H9 (cell line): ENCODE data around the gene CDC45. TPM values are rescaled to one million over a fixed set of nuclear protein-coding genes. Genes with fewer than 3 reads are reported as not detected.
"Not testable (repeated sequence)": the region's sequence is repeated elsewhere in the genome, so short reads cannot be mapped to it uniquely, and the experiment has no call there.

Source experiments
- DNase-seq: peaks from one replicate; pipeline ENCODE4 v3.0.0-alpha.2; 2017
- H2AFZ ChIP-seq: one replicate; pipeline ENCODE4 v1.6.1; 2013; ENCODE audit warnings: mild to moderate bottlenecking, low read length, control low read depth, moderate library complexity
- H2AK5ac ChIP-seq: 2 replicates; pipeline ENCODE4 v1.6.1; 2013; ENCODE audit warnings: low read length, control low read depth, mixed read lengths; ENCODE audit not compliant: insufficient read length
- H2BK120ac ChIP-seq: one replicate; pipeline ENCODE4 v1.6.1; 2013; ENCODE audit warnings: low read depth, mild to moderate bottlenecking, low read length, control low read depth, inconsistent platforms; ENCODE audit not compliant: poor library complexity, severe bottlenecking
- H2BK12ac ChIP-seq: 2 replicates; pipeline ENCODE4 v1.6.1; 2013; ENCODE audit warnings: low read length, control low read depth, mixed read lengths, low read depth; ENCODE audit not compliant: insufficient read length
- H2BK15ac ChIP-seq: 2 replicates; pipeline ENCODE4 v1.6.1; 2013; ENCODE audit warnings: low read depth, low read length, control low read depth
- H2BK20ac ChIP-seq: one replicate; pipeline ENCODE4 v1.6.1; 2013; ENCODE audit warnings: low read depth, mild to moderate bottlenecking, low read length, control low read depth, inconsistent platforms; ENCODE audit not compliant: poor library complexity, severe bottlenecking
- H2BK5ac ChIP-seq: 2 replicates; pipeline ENCODE4 v1.6.1; 2013; ENCODE audit warnings: low read length, control low read depth, mixed read lengths; ENCODE audit not compliant: insufficient read length
- H3K14ac ChIP-seq: 2 replicates; pipeline ENCODE4 v1.6.1; 2013; ENCODE audit warnings: low read length, control low read depth; ENCODE audit not compliant: insufficient read depth
- H3K18ac ChIP-seq: 2 replicates; pipeline ENCODE4 v1.6.1; 2013; ENCODE audit warnings: low read depth, mild to moderate bottlenecking, mixed read lengths, low read length, control low read depth; ENCODE audit not compliant: insufficient read length
- H3K23ac ChIP-seq: 2 replicates; pipeline ENCODE4 v1.6.1; 2013; ENCODE audit warnings: low read length, control low read depth, mixed read lengths, low read depth; ENCODE audit not compliant: insufficient read length
- H3K23me2 ChIP-seq: 2 replicates; pipeline ENCODE4 v1.6.1; 2013; ENCODE audit warnings: low read depth, mild to moderate bottlenecking, mixed read lengths, low read length, control low read depth; ENCODE audit not compliant: insufficient read length, poor library complexity, severe bottlenecking
- H3K27ac ChIP-seq: 2 replicates; pipeline ENCODE4 v1.5.1; 2013; ENCODE audit warnings: low read length, control low read depth, mixed read lengths, low read depth; ENCODE audit not compliant: insufficient read length
- H3K27me3 ChIP-seq: 2 replicates; pipeline ENCODE4 v1.6.1; 2013; ENCODE audit warnings: low read length, control low read depth, inconsistent platforms; ENCODE audit not compliant: insufficient read depth
- H3K4ac ChIP-seq: 2 replicates; pipeline ENCODE4 v1.6.1; 2013; ENCODE audit warnings: low read depth, mild to moderate bottlenecking, control low read depth, inconsistent platforms, low read length, moderate library complexity
- H3K4me1 ChIP-seq: 2 replicates; pipeline ENCODE4 v1.6.1; 2013; ENCODE audit warnings: low read length, control low read depth, inconsistent platforms; ENCODE audit not compliant: insufficient read depth
- H3K4me2 ChIP-seq: 2 replicates; pipeline ENCODE4 v1.6.1; 2013; ENCODE audit warnings: low read length, control low read depth, mixed read lengths; ENCODE audit not compliant: insufficient read length, insufficient read depth
- H3K56ac ChIP-seq: 2 replicates; pipeline ENCODE4 v1.6.1; 2013; ENCODE audit warnings: low read depth, mild to moderate bottlenecking, mixed read lengths, low read length, control low read depth; ENCODE audit not compliant: insufficient read length
- H3K79me1 ChIP-seq: 2 replicates; pipeline ENCODE4 v1.6.1; 2013; ENCODE audit warnings: low read depth, mild to moderate bottlenecking, moderate library complexity, low read length, control low read depth, inconsistent platforms; ENCODE audit not compliant: insufficient read depth, poor library complexity, severe bottlenecking
- H3K79me2 ChIP-seq: 2 replicates; pipeline ENCODE4 v1.6.1; 2013; ENCODE audit warnings: low read length, control low read depth, inconsistent platforms; ENCODE audit not compliant: insufficient read depth
- H3K9ac ChIP-seq: 2 replicates; pipeline ENCODE4 v1.6.1; 2013; ENCODE audit warnings: low read length, control low read depth, mixed read lengths; ENCODE audit not compliant: insufficient read length; ENCODE audit errors: extremely low read depth
- H3K9me3 ChIP-seq: one replicate; pipeline ENCODE4 v1.6.1; 2013; ENCODE audit warnings: low read depth, low read length, inconsistent platforms; ENCODE audit not compliant: control insufficient read depth
- H3T11ph ChIP-seq: one replicate; pipeline ENCODE4 v1.6.1; 2013; ENCODE audit warnings: mild to moderate bottlenecking, low read length, control low read depth, inconsistent platforms
- H4K20me1 ChIP-seq: one replicate; pipeline ENCODE4 v1.6.1; 2013; ENCODE audit not compliant: control insufficient read depth, insufficient read length, insufficient read depth
- H4K5ac ChIP-seq: 2 replicates; pipeline ENCODE4 v1.6.1; 2013; ENCODE audit warnings: low read depth, mild to moderate bottlenecking, mixed read lengths, low read length, control low read depth; ENCODE audit not compliant: insufficient read length
- H4K8ac ChIP-seq: replicated peaks from 2 replicates; pipeline ENCODE4 v1.6.1; 2013; ENCODE audit warnings: low read length, control low read depth, mixed read lengths, low read depth; ENCODE audit not compliant: insufficient read length
- H4K91ac ChIP-seq: 2 replicates; pipeline ENCODE4 v1.6.1; 2013; ENCODE audit warnings: low read depth, mild to moderate bottlenecking, moderate library complexity, mixed read lengths, low read length, control low read depth; ENCODE audit not compliant: insufficient read length
- H3K27ac Mint-ChIP-seq, 3 experiments: 2 replicates in 2 of 3; 3 replicates in 1 of 3; pipeline ENCODE4 v1.8.0; 2020 to 2021; ENCODE audit warnings: mixed read lengths in 3 of 3, mild to moderate bottlenecking in 1 of 3, moderate library complexity in 1 of 3
- H3K27me3 Mint-ChIP-seq: 2 replicates; pipeline ENCODE4 v1.8.0; 2021; ENCODE audit warnings: low read depth, mild to moderate bottlenecking, moderate library complexity, mixed read lengths
- H3K36me3 Mint-ChIP-seq, 3 experiments: 2 replicates in 2 of 3; 3 replicates in 1 of 3; pipeline ENCODE4 v1.8.0; 2020 to 2021; ENCODE audit warnings: low read depth in 3 of 3, mixed read lengths in 3 of 3; ENCODE audit not compliant: insufficient read depth in 1 of 3
- H3K4me1 Mint-ChIP-seq, 2 experiments: 2 replicates each; pipeline ENCODE4 v1.8.0; 2020; ENCODE audit warnings: mixed read lengths in 2 of 2
- H3K4me3 Mint-ChIP-seq, 2 experiments: 2 replicates in 1 of 2; 3 replicates in 1 of 2; pipeline ENCODE4 v1.8.0; 2020 to 2021; ENCODE audit warnings: mild to moderate bottlenecking in 2 of 2, mixed read lengths in 2 of 2, moderate library complexity in 1 of 2
- H3K9me3 Mint-ChIP-seq, 2 experiments: 2 replicates in 1 of 2; 3 replicates in 1 of 2; pipeline ENCODE4 v1.8.0; 2020; ENCODE audit warnings: mild to moderate bottlenecking in 2 of 2, mixed read lengths in 2 of 2, moderate library complexity in 1 of 2
- WGBS: extraction: QIAGEN DNeasy Blood & Tissue Kit; methylation state at CpG from one replicate; pipeline ENCODE4 v1.1.7; 2013; ENCODE audit warnings: missing lambda C conversion rate, low lambda C conversion rate, mixed read lengths; ENCODE audit not compliant: insufficient read length; ENCODE audit errors: extremely low coverage; 5-methylcytosine and 5-hydroxymethylcytosine counted together
- total RNA-seq: library from RNA; stranded (reverse); gene quantifications from 2 replicates; pipeline ENCODE4 v1.2.1, GENCODE V29; 2021
- TF ChIP-seq, protein P1 (sequence below): fragments of 200-600 bp; sonication (generic); conservative IDR thresholded peaks from 3 replicates; pipeline ENCODE4 v1.8.0; 2021; ENCODE audit warnings: antibody characterized with exemption, mild to moderate bottlenecking

CDC45 gene
- total RNA-seq, 1 experiment from 2014 or later, result 35.7 TPM

DNA sequence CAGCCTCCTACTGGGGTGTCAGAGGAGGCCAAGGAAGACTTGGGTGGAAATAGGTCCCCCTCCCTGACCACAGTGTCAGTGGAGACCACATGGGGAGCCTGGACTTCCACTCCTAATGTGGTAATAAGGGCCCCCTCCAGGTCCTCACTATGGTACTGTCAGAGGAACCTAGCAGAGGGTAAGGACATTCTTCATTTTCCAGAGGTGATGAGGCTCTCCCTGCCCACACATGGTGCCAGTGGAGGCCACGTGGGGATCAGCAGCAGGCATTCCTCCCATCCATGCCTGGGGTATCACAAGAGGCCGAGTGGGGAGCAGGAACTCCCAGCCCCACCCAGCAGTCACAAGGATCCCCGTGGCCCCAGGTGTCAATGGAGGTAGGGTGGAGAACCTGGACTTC lies 51.0 kb downstream of the CDC45 start:
- no peak overlapping the region for H3K56ac ChIP-seq
- H3K4me2 ChIP-seq, result no peak overlapping the region
- no peak overlapping the region for H2AK5ac ChIP-seq
- no peak overlapping the region for H2AFZ ChIP-seq
- no peak overlapping the region for H3K23ac ChIP-seq
- no peaks in the 10 kb centered on the region for H3K23me2 ChIP-seq
- no peak overlapping the region for H3K14ac ChIP-seq
- H3K9me3 Mint-ChIP-seq, result no peaks in the 10 kb centered on the region
- no peaks in the 10 kb centered on the region for H3K79me2 ChIP-seq
- no peak overlapping the region for H2BK20ac ChIP-seq
- peaks cover 0 to 2% of the 10 kb centered on the region in 2 experiments; a peak in 1 of 4 replicates for H3K4me1 Mint-ChIP-seq
- no peak overlapping the region for H3K18ac ChIP-seq
- H4K20me1 ChIP-seq, result no peaks in the 10 kb centered on the region
- no peaks in the 10 kb centered on the region for H3K36me3 Mint-ChIP-seq
- H4K8ac ChIP-seq, result no peak overlapping the region
- no peak for DNase-seq
- H3K27ac Mint-ChIP-seq, result no peak overlapping the region
- no peak overlapping the region for H3K4me3 Mint-ChIP-seq
- no peak overlapping the region for H2BK120ac ChIP-seq
- H3K27me3 ChIP-seq, result no peaks in the 10 kb centered on the region; the same call in 1 of the 2 replicates
- H2BK15ac ChIP-seq, result no peak overlapping the region
- no CpG with 5 or more reads among the region's 3 CpGs for WGBS
- no peak overlapping the region for H4K91ac ChIP-seq
- no peak overlapping the region for H3K9ac ChIP-seq
- H3K27me3 Mint-ChIP-seq, result peaks cover 35% of the 10 kb centered on the region
- no peak overlapping the region for H3K4ac ChIP-seq
- no peak overlapping the region for H2BK12ac ChIP-seq
- no peaks in the 10 kb centered on the region for H3K79me1 ChIP-seq
- TF ChIP-seq, protein P1, sequence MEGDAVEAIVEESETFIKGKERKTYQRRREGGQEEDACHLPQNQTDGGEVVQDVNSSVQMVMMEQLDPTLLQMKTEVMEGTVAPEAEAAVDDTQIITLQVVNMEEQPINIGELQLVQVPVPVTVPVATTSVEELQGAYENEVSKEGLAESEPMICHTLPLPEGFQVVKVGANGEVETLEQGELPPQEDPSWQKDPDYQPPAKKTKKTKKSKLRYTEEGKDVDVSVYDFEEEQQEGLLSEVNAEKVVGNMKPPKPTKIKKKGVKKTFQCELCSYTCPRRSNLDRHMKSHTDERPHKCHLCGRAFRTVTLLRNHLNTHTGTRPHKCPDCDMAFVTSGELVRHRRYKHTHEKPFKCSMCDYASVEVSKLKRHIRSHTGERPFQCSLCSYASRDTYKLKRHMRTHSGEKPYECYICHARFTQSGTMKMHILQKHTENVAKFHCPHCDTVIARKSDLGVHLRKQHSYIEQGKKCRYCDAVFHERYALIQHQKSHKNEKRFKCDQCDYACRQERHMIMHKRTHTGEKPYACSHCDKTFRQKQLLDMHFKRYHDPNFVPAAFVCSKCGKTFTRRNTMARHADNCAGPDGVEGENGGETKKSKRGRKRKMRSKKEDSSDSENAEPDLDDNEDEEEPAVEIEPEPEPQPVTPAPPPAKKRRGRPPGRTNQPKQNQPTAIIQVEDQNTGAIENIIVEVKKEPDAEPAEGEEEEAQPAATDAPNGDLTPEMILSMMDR, result no peak
- H3K4me1 ChIP-seq, result no peaks in the 10 kb centered on the region
- no peak overlapping the region for H4K5ac ChIP-seq
- H3K9me3 ChIP-seq, result no peaks in the 10 kb centered on the region
- no peak overlapping the region for H3T11ph ChIP-seq
- no peak overlapping the region for H2BK5ac ChIP-seq
- H3K27ac ChIP-seq, result no peak overlapping the region

DNA sequence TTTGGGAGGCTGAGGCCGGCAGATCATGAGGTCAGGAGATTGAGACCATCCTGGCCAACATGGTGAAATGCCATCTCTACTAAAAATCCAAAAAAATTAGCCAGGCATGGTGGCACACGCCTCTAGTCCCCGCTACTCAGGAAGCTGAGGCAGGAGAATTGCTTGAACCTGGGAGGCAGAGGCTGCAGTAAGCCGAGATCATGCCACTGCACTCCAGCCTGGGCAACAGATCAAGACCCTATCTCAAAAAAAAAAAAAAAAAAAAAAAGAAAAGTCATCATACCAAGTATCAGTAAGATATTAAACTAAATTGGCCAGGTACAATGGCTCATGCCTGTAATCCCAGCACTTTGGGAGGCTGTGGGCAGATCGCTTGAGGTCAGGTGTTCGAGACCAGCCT lies 51.6 kb downstream of the CDC45 start:
- not testable (repeated sequence) for H2AFZ ChIP-seq, H3T11ph ChIP-seq, H3K27me3 ChIP-seq, H3K4me1 Mint-ChIP-seq, H4K91ac ChIP-seq, H4K8ac ChIP-seq, H2BK15ac ChIP-seq, H3K9me3 ChIP-seq, H3K18ac ChIP-seq, H2AK5ac ChIP-seq, H2BK5ac ChIP-seq, H3K14ac ChIP-seq, H2BK12ac ChIP-seq, H2BK20ac ChIP-seq, H3K23me2 ChIP-seq, H3K27ac ChIP-seq, H3K9me3 Mint-ChIP-seq, H4K5ac ChIP-seq, H3K4ac ChIP-seq, DNase-seq, H3K56ac ChIP-seq, H4K20me1 ChIP-seq, H3K4me3 Mint-ChIP-seq, H3K79me1 ChIP-seq, H3K79me2 ChIP-seq, H3K23ac ChIP-seq, H3K27ac Mint-ChIP-seq, H3K36me3 Mint-ChIP-seq, H3K4me1 ChIP-seq, H3K4me2 ChIP-seq, H2BK120ac ChIP-seq, H3K9ac ChIP-seq
- peaks cover 30% of the 10 kb centered on the region for H3K27me3 Mint-ChIP-seq
- no CpG with 5 or more reads among the region's 6 CpGs for WGBS
